K562 (cell line): ENCODE data around the gene CCDC175. TPM values are rescaled to one million over a fixed set of nuclear protein-coding genes. Genes with fewer than 3 reads are reported as not detected.

Experiments used
- C11orf30 ChIP-seq: fragments of 450-650 bp; IDR thresholded peaks from 2 replicates; pipeline ENCODE4 v1.6.1; 2016; ENCODE audit warnings: low read depth, mild to moderate bottlenecking
- CBFA2T3 ChIP-seq: fragments of 450-650 bp; IDR thresholded peaks from 2 replicates; pipeline ENCODE4 v1.6.1; 2017
- CCNT2 ChIP-seq: IDR thresholded peaks from 2 replicates; pipeline ENCODE4 v1.6.1; 2011; ENCODE audit warnings: borderline replicate concordance, low read depth, mild to moderate bottlenecking, moderate library complexity, mixed read lengths, low read length; ENCODE audit not compliant: insufficient read length; ENCODE audit errors: extremely low read depth
- EHMT2 ChIP-seq: fragments of 450-650 bp; IDR thresholded peaks from 2 replicates; pipeline ENCODE4 v1.6.1; 2018; ENCODE audit warnings: antibody characterized with exemption
- ETV1 ChIP-seq: fragments of 450-650 bp; conservative IDR thresholded peaks from 2 replicates; pipeline ENCODE4 v1.6.1; 2016; ENCODE audit warnings: missing genetic modification characterization, control low read depth, low read depth, missing compliant biosample characterization
- JUNB ChIP-seq: fragments of 450-650 bp; formaldehyde crosslinking; conservative IDR thresholded peaks from 2 replicates; pipeline ENCODE4 v1.4.0; 2020; ENCODE audit warnings: mild to moderate bottlenecking
- KAT2B ChIP-seq: IDR thresholded peaks from one replicate; pipeline ENCODE4 v1.6.1; 2012; ENCODE audit warnings: low read depth, mild to moderate bottlenecking, control low read depth, inconsistent platforms, low read length, moderate library complexity
- LEF1 ChIP-seq: fragments of 450-650 bp; IDR thresholded peaks from 2 replicates; pipeline ENCODE4 v1.6.1; 2016; ENCODE audit warnings: mild to moderate bottlenecking
- MYNN ChIP-seq, 2 experiments: sonication (generic); formaldehyde crosslinking in 1 of 2; IDR thresholded peaks; 2 replicates each; pipeline versions ENCODE4 v1.5.0 to v1.6.1; 2016 to 2020; ENCODE audit warnings: antibody characterized with exemption in 1 of 2, missing genetic modification reagents in 1 of 2
- NCOA1 ChIP-seq: fragments of 450-650 bp; IDR thresholded peaks from 2 replicates; pipeline ENCODE4 v1.6.1; 2016; ENCODE audit warnings: low read depth
- NRF1 ChIP-seq, 2 experiments: fragments of 450-650 bp; IDR thresholded peaks in 1 of 2; conservative IDR thresholded peaks in 1 of 2; 2 replicates each; pipeline ENCODE4 v1.6.1; 2014; ENCODE audit warnings: mild to moderate bottlenecking in 2 of 2
- PHB2 ChIP-seq: fragments of 450-650 bp; IDR thresholded peaks from 2 replicates; pipeline ENCODE4 v1.6.1; 2017; ENCODE audit warnings: low read depth
- PKNOX1 ChIP-seq: fragments of 450-650 bp; IDR thresholded peaks from 2 replicates; pipeline ENCODE4 v1.6.1; 2016
- PML ChIP-seq: IDR thresholded peaks from 2 replicates; pipeline ENCODE4 v1.6.1; 2012; ENCODE audit warnings: low read length, inconsistent platforms
- PRPF4 ChIP-seq: fragments of 200-400 bp; formaldehyde crosslinking; IDR thresholded peaks from one replicate; pipeline ENCODE4 v1.6.1; 2017; ENCODE audit warnings: low read length, low read depth, mild to moderate bottlenecking; ENCODE audit not compliant: insufficient read depth, poor library complexity, severe bottlenecking
- RBM14 ChIP-seq: fragments of 200-400 bp; formaldehyde crosslinking; IDR thresholded peaks from 2 replicates; pipeline ENCODE4 v1.6.1; 2018; ENCODE audit warnings: low read depth, mild to moderate bottlenecking, low read length, moderate library complexity, borderline replicate concordance; ENCODE audit not compliant: insufficient read depth
- SIN3B ChIP-seq: fragments of 450-650 bp; IDR thresholded peaks from 2 replicates; pipeline ENCODE4 v1.6.1; 2017; ENCODE audit warnings: low read depth, mild to moderate bottlenecking, moderate library complexity
- SIX5 ChIP-seq, 2 experiments: IDR thresholded peaks; 2 replicates each; pipeline ENCODE4 v1.6.1; 2011; ENCODE audit warnings: low read length in 2 of 2, borderline replicate concordance in 1 of 2, low read depth in 1 of 2, mild to moderate bottlenecking in 1 of 2, moderate library complexity in 1 of 2; ENCODE audit not compliant: insufficient read depth in 1 of 2
- SOX6 ChIP-seq: fragments of 450-650 bp; IDR thresholded peaks from 2 replicates; pipeline ENCODE4 v1.6.1; 2014; ENCODE audit warnings: mild to moderate bottlenecking
- SUPT5H ChIP-seq: fragments of 450-650 bp; IDR thresholded peaks from 2 replicates; pipeline ENCODE4 v1.6.1; 2016
- XRCC3 ChIP-seq: fragments of 450-650 bp; IDR thresholded peaks from 2 replicates; pipeline ENCODE4 v1.6.1; 2017; ENCODE audit warnings: mild to moderate bottlenecking, moderate library complexity
- ZNF232 ChIP-seq: sonication (generic); formaldehyde crosslinking; IDR thresholded peaks from 2 replicates; pipeline ENCODE4 v1.8.0; 2022; ENCODE audit warnings: mild to moderate bottlenecking, missing genetic modification reagents
- ZNF282 ChIP-seq: sonication (generic); formaldehyde crosslinking; IDR thresholded peaks from 2 replicates; pipeline ENCODE4 v1.8.1; 2023; ENCODE audit warnings: missing genetic modification reagents
- polyA plus RNA-seq, 8 experiments: library from polyadenylated mRNA; depleted of rRNA in 4 of 8; stranded (reverse) in 5 of 8; unstranded in 3 of 8; fragments of >200 nt; fragmentation: Nextera tagmentation in 2 of 8; fragmentation: Illumina TruSeq in 1 of 8; extraction: Ambion mirVana in 2 of 8; extraction: Trizol in 1 of 8; gene quantifications; 2 replicates each; pipeline versions ENCODE4 v1.2.1 to v1.2.3, GENCODE V29; 2011 to 2014; ENCODE audit warnings: inconsistent platforms in 1 of 8, missing spikeins in 1 of 8
- total RNA-seq, 7 experiments: library from RNA; depleted of rRNA in 6 of 7; stranded (reverse); fragments of >200 nt in 6 of 7; fragmentation: Illumina TruSeq in 2 of 7; extraction: Trizol in 2 of 7; gene quantifications; 2 replicates each; pipeline versions ENCODE4 v1.2.1 to v1.2.3, GENCODE V29; 2011 to 2021; ENCODE audit warnings: low replicate concordance in 1 of 7
- TF ChIP-seq, protein P1 (sequence below), 2 experiments: IDR thresholded peaks; 2 replicates each; pipeline ENCODE4 v1.6.1; 2012; ENCODE audit warnings: improper control_type of control experiment in 2 of 2, low read depth in 2 of 2, low read length in 2 of 2, borderline replicate concordance in 1 of 2

Gene CCDC175
- total and polyA plus RNA-seq, 9 of the 15 experiments (the other 6 are each of a cell fraction or from before 2014, with no cell fraction given), result not detected

GRCh38 chr14:59483819-59484638, 92.6 kb downstream of the CCDC175 start, which contains the start of the genes JKAMP and L3HYPDH (continued):
- TF ChIP-seq RBM14 (no peak), SIN3B (no peak), JUNB (CRISPR knock-in tag) (no peak), SOX6 (no peak), PRPF4 (peak; percentile 45), KAT2B (no peak), C11orf30 (peak; percentile 27; the same call in 1 of the 2 replicates), ETV1 (tag) (peak; percentile 21; the same call in 1 of the 2 replicates), LEF1 (no peak), XRCC3 (no peak), SIX5 (IDR thresholded peaks at IDR 0.05; ENCODE audit: borderline replicate concordance in 1 of 2, insufficient read depth in 1 of 2, low read depth in 1 of 2, low read length in 2 of 2) (no peak), NCOA1 (no peak), EHMT2 (no peak), CBFA2T3 (no peak), ZNF282 (CRISPR knock-in tag) (no peak), PKNOX1 (0 out of 2 replicates have a peak, but pooled peaks have one; percentile 44), CCNT2 (peak; percentile 39), SUPT5H (peak; percentile 89), PML (peak; percentile 70; the same call in 1 of the 2 replicates), MYNN (IDR thresholded peaks at IDR 0.05) (no peak), MYNN (CRISPR knock-in tag; IDR thresholded peaks at IDR 0.05) (no peak), ZNF232 (CRISPR knock-in tag) (0 out of 2 replicates have a peak, but pooled peaks have one; percentile 85), NRF1 (conservative IDR thresholded peaks at IDR 0.05 in 1 of 2, IDR thresholded peaks at IDR 0.05 in 1 of 2) (peak; percentile 32 to 51; a peak in 3 of 4 replicates), PHB2 (no peak)
- TF ChIP-seq, protein P1, sequence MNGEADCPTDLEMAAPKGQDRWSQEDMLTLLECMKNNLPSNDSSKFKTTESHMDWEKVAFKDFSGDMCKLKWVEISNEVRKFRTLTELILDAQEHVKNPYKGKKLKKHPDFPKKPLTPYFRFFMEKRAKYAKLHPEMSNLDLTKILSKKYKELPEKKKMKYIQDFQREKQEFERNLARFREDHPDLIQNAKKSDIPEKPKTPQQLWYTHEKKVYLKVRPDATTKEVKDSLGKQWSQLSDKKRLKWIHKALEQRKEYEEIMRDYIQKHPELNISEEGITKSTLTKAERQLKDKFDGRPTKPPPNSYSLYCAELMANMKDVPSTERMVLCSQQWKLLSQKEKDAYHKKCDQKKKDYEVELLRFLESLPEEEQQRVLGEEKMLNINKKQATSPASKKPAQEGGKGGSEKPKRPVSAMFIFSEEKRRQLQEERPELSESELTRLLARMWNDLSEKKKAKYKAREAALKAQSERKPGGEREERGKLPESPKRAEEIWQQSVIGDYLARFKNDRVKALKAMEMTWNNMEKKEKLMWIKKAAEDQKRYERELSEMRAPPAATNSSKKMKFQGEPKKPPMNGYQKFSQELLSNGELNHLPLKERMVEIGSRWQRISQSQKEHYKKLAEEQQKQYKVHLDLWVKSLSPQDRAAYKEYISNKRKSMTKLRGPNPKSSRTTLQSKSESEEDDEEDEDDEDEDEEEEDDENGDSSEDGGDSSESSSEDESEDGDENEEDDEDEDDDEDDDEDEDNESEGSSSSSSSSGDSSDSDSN (IDR thresholded peaks at IDR 0.05; ENCODE audit: borderline replicate concordance in 1 of 2, low read depth in 2 of 2, low read length in 2 of 2), result no peak
